NCI-H1092 (cell line): Measurements from ENCODE around the gene MUS81.
"Not testable (repeated sequence)": the region's sequence is repeated elsewhere in the genome, so short reads cannot be mapped to it uniquely, and the experiment has no call there.

Experiments
- DNase-seq: peaks from one replicate; lab custom pipeline; 2025; lab: John Stamatoyannopoulos, UW

Gene MUS81

DNA sequence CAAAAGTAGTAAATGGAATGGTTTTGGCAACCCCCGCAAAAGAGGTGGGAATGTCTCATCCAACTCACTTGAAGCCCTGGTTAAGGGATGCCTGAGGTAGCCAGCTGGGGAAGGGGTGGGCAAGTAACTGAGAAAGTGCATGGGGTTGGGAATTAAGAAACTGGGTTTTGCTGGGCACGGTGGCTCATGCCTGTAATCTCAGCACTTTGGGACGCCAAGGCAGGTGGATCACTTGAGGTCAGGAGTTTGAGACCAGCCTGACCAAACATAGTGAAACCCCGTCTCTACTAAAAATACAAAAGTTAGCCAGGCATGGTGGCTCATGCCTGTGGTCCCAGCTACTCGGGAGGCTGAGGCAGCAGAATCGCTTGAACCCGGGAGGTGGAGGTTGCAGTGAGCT, 11.5 kb upstream of the MUS81 start:
- DNase-seq: not testable (repeated sequence)

DNA sequence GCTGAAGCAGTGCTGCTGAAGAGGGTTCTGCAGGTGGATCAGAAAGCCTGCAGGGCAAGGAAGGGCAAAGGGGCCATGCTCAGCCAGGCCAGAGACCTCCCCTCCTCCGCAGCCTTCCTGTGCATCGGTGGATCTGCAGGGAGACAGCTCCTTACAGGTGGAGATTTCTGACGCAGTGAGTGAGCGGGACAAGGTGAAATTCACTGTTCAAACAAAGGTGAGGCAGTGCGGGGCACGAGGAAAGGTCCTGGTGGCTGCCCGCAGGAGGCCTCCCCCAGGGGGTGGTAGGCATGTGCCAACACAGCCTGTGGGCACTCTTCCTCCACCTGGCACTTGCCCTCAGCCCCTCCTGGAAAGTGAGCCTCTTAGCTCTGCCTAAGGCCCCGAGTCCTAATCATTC, 10.9 kb upstream of the MUS81 start:
- DNase-seq: no peak

DNA sequence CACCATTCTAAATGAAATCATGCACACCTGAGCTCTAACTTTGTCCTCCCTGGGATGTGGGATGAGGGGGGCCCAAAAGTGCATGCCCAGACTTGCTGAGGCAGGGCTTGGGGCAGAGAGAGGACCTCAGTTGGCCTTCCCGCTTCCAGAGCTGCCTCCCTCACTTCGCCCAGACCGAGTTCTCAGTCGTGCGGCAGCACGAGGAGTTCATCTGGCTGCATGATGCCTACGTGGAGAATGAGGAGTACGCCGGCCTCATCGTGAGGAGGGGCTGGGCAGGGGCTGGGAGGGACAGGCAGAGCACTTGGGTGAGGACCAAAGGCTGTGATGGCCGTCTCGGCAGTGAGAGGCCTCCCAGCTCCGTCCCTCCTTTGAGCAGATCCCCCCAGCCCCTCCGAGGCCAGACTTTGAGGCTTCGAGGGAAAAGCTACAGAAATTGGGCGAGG, 10.4 kb upstream of the MUS81 start:
- no peak for DNase-seq

DNA sequence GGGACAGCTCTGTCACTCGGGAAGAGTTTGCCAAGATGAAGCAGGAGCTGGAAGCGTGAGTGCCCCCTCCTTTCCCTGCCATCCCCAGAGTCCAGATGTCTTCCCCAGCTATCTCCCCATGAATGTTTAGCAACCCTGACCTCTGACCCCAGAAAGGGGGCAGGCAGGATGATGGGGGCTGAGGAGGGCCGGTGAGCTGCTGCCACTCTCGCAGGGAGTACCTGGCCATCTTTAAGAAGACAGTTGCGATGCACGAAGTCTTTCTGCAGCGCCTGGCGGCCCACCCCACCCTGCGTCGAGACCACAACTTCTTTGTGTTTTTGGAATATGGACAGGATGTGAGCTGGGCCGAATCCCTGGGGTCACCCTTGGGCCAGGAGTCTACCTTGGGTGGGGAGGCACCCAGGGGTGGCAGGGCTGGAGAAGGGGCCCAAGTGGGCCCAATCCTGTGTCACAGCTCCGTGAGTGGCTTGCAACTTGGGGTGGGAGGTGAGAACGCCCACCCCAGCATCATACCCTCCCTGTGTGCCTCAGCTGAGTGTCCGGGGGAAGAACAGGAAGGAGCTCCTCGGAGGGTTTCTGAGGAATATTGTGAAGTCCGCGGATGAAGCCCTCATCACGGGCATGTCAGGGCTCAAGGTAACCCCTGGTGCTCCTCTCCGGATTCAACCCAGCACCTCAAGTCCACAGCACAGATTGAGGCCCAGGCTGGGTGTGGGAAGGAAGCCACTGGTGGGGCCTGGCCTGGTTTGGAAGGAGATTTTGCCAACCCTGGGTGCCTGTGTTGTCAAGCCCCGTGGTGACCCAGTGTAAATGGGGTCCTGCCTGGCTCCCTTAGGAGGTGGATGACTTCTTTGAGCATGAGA, 9.8 kb upstream of the MUS81 start:
- no peak for DNase-seq

DNA sequence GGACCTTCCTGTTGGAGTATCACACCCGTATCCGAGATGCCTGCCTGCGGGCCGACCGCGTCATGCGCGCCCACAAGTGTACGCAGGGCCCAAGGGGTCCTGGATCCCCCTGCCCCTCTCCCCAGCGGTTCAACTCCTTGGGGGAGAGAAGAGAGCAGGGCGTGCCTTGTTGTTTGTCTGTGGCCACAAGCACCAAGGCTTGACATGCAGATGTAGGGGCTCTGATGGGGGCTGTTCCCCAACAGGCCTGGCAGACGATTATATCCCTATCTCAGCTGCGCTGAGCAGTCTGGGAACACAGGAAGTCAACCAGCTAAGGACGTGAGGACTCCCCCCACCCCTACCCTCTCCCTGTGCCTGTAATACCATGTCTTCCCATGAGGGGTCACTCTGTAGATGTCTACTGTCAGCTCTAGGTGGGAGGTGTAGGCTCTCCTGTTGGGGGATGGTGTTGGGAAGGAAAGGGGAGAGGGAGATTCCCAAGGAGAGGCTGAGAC, 9.1 kb upstream of the MUS81 start:
- no peak for DNase-seq

DNA sequence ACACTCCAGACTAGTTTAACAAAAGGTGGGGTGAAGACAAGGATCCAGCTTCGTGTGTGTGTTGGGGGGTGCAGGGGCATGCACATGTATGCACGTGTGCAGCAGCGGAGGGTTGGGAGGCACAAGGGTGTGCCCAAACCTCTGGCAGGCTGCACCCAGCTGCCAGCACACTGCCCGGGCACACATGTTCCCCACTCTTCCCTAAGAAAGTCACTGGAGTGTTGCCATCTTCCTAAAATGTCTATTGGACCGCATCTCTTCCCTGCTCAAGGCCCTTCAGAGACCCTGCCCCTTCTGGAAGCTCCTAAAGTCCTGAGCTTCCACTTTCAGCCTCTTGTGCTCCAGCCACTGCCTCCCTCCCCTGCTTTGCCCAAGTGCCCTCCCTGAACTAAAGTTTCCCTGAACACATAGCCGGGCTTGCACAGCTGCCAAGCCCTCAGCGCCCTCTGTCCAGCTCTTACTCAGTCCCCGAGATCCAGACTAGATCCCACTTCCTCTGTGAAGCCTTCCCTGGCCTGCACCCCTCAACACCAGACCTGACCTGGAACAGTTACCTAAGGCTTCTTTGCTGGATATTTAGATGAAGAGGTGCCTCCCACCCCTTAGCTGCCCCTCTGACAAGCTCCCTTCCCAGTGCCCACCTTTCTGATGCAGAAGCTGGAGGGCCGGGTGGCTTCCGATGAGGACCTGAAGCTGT, 8.3 kb upstream of the MUS81 start:
- no peak for DNase-seq

DNA sequence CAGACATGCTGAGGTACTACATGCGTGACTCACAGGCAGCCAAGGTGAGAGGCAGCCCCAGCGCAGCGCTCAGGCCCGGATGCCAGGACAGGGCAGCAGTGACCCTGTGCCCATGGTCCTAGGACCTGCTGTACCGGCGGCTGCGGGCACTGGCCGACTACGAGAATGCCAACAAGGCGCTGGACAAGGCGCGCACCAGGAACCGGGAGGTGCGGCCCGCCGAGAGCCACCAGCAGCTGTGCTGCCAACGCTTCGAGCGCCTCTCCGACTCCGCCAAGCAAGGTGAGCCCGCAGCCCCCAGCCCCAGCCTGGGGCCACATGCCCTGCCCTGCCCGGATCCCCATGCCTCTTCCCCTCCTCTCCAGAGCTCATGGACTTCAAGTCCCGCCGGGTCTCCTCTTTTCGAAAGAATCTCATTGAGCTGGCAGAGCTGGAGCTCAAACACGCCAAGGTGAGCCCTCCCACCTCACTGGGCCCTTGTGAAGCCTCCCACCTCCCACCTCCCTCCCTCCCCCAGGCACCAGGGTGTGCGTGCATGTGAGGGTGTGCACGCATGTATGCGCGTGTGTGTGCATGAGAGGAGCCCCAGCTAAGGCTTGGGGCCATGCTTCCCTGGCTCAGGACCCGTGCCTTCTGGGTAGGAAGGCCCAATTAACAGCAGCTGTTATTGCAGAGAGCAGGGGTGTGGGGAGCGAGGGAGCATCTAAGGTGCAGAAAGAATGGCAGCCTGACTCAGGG, 7.6 kb upstream of the MUS81 start:
- no peak for DNase-seq

DNA sequence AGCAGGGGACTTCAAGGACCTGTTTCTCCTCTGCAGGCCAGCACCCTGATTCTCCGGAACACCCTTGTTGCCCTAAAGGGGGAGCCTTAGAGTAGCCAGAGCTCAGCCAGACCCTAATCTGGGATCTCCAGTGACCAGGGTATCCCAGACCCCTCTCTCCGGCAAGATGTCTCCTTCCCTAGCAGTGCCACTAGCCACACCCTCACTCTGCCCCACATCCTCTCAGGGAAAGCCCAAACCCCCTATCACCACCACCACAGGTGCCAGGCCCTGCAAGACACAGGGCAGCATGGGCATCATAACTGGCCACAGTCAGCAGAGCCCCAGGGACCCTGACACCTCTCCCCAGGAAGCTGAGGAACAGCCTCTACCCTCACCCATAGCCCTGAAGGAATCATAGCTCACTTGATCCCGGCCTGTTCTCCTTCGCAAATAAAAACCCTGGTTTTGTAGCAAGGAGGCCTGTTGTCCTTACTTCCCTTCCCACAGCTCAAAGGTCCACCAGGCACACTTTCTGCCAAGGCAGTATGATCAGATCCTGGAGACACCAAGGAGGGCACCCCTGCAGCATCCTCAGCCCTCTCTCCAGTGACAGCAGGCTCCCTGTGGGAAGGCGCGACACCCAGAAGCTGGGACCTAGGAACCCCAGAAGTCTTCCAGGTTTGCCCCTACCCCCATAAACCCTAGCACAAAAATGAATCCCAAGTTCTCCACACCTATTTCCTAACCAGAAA, 6.8 kb upstream of the MUS81 start:
- DNase-seq: no peak

DNA sequence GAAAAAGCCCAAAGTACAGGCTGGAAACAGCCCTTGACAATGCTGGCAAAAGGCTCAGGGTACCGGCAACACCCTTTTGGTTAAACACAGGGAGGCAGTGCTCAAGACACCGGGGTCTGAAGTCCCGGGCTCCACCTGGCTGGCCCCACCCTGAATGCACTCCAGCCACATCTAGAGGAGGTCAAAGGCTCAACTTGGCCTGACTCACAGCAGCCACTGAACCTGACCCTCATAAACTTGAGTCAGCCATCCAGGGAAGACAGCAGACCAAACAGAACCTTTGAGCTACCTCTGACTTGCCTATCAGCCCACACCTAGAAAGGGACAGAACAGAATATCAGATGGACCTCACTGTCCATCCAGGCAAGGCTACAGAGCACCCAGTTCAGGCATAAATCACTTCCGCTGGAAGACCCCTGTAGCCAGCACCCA, 6.1 kb upstream of the MUS81 start:
- no peak for DNase-seq

DNA sequence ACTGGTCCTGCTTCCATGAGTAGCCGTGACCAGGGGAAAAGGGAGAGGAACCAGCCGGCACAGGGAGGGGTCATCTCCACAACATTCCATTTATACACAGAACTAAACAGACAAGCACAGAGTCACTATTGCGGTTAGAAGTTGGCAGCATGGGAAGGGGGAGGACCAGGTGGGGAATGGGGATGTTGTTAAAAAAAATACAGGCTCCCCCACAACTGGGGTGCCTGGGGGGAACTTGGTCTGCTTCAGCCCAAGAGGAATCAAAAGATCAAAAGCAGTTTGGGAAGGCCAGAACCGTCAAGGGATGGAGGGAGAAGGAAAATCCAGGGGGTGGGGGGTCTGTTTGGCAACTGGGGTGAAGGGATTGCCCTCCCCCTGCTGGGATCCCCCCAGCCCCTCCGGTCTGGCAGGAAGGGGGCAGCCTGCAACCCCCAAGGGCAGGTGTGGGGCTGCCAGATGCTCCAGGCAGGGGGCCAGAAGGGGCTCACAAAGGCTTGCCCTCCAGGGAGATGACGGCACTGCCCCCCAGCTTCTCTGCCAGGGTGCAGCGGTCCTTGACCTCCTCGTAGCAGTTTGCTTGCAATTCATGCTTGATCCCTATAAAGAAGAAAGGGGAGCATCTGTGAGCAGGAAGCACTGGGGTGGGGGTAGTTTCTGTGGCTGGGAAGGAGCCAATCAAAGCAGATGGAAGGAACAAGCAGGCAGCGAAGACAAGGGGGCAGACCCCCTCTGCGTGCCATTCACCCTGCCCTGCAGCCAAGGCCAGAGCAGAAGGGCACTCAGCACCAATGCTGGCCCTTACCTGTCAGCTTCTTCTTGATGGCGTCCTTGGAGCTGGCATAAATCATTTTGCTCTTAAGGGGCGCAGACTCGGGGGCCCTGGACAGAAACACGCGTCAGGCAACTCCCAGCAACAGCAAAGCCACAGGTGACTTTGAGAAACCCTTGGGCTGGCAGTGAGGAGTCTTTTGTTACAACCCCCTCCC, 5.1 kb upstream of the MUS81 start:
- DNase-seq: no peak

DNA sequence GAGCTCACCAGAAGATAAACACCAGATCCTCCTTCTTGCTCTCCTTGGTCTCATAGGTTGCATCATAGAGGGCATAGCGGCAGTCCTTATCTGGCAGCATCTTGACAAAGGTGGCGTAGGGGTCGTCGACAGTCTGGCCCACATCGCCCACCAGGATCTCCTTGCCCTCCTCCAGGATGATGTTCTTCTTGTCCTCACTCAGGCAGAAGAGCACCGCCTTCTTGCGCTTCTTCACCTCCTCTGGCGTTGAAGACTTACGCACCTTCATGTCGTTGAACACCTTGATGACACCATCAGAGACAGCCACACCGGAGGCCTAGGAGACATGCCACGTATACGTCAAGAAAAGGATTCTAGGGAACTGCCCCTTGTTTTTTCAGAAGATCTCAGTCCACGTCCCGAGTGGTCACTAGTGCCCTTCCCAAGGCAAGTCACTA, 4.3 kb upstream of the MUS81 start:
- no peak for DNase-seq

DNA sequence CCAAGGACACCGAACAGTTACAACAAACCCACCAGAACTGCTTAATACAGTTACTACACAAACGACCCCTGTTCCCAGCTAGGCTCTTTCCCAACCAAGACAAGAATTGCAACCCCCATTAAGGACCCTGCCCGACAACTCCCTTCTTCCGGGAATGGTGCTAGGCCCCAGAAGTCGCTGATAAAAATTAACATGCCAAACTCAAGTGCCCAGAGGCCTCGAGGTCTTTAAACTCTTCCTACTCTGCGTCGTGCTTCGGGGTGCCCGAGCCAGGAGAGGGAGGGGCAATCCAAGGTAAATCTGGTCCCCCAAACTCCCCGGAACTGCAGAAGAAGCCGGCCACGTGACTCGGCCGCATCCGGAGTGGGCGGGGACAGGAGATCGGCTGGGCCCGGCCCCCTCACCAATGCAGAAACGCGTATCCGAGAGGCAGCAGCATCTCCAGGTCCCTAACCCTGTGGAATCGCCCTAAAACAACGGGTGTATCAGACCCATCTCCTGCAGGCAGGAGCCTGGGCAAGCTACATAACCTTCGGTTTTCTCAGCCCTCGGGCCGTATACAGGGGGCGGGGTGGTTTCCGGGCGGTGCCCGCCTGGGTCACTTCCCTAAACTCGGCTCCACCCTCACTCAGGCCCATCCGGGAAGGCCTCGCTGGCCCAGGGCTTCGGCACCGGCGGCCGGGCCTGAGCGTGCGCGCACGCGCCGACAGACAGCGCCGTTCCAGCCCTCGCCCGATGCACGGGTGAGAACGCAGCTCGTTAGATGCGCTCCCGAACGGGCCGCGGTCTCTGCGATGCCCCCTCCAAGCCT, 3.3 kb upstream of the MUS81 start:
- peak; percentile 53 for DNase-seq

DNA sequence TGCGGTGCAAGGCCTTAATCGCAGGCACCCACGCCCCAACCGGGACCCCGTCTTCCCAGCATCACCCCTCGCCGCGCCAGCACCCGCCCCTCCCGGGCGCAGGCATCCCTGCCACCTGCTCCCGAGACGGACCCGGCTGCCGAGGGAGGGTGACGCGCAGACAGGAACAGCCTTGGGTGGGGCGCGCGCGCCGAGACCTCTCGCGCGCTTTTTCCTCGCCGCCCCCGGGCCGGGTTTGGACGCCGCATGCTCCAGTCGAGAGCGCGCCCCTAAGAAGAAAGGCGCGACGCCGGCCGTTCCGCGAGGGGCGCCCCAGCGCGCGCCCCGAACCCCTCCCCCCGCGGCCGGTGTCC, 2.8 kb upstream of the MUS81 start:
- peak; percentile 81 for DNase-seq

DNA sequence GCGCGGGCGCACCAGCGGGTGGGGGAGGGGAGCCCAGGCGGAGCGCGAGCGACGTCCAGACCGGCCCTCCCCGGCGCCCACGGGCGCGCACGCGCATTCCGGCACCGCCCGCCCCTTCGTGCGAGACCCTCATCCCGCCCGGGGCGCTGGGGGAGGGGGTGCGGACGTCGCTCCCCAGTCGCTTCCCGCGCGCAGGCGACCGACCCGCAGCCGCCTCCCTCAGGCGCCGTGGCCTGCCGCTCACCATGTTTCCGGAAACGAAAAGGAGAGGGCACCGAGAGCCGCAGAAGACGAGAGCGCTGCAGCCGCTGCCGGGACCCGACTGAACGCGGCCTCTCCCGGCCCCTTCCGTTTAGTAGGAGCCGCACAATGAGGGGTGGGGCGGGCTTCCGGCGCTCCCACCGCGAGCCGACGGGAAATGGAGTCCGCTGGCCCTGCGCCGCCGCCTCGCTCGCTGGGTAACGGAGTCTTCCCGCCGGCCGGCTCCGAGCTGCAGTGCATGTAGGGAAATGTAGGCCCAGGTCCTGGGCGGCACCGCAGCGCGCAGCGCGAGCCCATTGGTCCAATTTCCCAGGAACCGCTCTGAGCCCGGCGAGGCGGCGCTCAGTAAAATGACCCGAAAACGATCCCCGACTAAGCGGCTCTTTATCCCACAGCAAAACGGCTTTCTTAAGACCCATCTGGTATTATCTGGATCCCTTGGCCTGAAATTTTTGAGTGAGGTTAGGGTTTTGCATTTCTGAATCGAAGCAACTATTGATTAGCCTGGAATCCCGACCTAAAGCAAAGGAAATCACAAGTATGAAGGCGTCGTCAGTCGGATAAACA, 2.2 kb upstream of the MUS81 start, which contains the start of gene CFL1:
Gene CFL1 (minus strand): TSS at position 328 of the 828 bp plus-strand sequence. CDS start 81 bp downstream, at position 247.
- DNase-seq: peak; percentile 99

DNA sequence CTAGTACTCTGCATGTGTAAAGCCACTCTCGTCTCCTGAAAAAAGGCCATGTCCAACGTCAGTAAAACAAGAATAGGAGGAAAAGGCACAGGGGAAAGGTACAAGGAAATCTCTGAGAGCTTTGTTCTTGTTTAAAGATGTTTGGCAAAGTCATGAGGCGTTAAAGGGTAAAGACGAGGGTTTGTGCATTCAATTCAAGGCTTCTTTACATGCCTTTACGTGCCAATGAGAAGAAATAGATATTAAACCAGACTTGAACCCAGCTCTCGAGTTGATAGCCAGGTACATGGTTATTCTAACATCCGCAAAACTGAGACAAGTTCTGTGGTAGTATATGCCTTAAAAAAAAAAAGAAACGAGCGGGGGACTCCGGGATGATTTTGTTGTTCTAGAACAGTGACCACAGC, 1.5 kb upstream of the MUS81 start:
- no peak for DNase-seq

DNA sequence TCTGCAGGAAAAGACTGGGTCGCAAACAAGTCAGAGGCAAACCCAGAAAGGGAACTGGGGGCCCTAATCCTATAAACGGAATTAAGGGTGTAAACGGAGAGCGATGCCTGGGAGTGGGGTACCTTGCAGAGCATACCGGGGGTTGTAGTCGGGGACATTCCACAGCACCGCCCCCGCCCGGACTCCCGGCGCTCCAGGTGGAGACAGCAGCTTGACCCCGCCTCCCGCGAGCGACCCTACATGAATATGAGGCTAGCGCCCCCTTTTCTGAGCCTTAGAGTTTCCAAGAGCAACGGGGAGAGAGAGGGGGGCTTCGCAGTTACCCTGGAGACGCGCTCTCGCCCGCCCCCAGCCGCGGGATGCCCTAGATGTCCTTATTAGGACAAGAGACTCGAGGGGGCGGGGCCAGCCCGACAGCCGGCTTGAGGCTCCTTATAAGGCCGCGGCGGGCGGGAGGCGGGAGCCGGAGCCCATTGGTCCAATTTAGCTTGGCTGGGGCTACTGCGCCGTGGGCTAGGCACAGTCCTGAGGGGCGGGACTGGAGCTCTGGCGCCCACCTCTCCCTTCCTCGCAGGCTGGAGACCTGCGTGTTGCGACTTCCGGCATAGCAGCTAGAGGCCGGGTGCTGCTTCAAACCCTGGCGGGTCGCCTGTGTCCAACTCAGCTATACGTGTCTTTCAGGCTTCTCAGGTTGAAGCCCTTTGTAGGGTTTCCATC, 980 bp upstream of the MUS81 start:
- peak; percentile 99 for DNase-seq

DNA sequence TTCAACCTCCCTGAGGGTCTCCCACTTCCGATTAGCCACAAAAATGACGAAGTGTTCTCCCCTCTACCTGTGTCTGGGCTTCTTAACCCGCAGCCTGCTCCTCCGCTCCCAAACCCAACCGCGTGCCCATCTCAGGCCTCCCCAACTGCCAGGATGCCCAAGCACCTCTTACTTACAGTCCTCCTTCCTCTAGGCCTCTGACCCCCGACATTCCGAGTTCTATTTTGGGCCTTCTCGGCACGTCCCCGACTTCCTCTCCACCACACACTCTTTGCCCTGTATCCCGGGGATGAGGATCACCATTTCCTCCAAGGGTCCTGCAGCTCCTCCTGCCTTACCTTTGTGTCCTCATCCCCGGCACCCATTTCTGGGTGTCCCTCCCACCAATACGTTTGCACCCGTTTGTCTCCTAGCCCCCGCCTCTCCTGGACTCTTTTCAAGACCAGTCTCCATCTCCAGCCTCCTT, 388 bp upstream of the MUS81 start:
- peak; percentile 59 for DNase-seq

DNA sequence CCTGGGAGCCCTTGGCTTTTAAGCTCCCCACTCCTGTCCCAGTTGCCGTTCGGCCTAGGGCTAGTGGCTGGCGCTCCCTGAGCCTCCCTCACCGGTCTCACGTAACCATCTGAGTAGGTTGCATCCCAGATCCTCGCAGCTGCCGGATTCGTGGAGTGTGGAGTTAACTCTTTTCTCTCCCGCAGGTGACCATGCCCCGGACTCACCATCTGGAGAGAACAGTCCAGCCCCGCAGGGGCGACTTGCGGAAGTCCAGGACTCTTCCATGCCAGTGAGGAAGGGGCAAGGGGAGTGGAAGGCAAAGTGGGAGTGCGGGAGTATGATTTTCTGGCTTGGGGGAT, 902 bp downstream of the MUS81 start:
- no peak for DNase-seq
